H1 (cell line): ENCODE results near the gene CFAP206. TPM values are rescaled to one million over a fixed set of nuclear protein-coding genes. Genes with fewer than 3 reads are reported as not detected.

ENCODE experiments used
- CTCF ChIA-PET: fragments of 300-600 bp; sonication (Branson Sonifier 250); formaldehyde crosslinking; loops from one replicate; lab custom pipeline; 2021; ENCODE audit not compliant: partially characterized antibody; lab: Charles Lee
- POLR2A ChIA-PET: fragments of 300-600 bp; sonication (Branson Sonifier 250); formaldehyde crosslinking; loops from one replicate; lab custom pipeline; 2021; ENCODE audit warnings: inconsistent platforms; ENCODE audit not compliant: partially characterized antibody; lab: Charles Lee
- DNase-seq, 2 experiments: peaks; one replicate each; pipeline versions ENCODE4 v3.0.0 to v3.0.0-alpha.2; 2010 to 2022; ENCODE audit warnings: low spot score in 2 of 2, low read depth in 1 of 2, mixed read lengths in 1 of 2
- FAIRE-seq: peaks from 2 replicates; lab custom pipeline; 2011; peaks lifted over from hg19 to GRCh38; lab: Jason Lieb, UNC
- H2AFZ ChIP-seq: 2 replicates; pipeline ENCODE4 v1.8.1; 2012; ENCODE audit warnings: low read length, inconsistent platforms
- H2AK5ac ChIP-seq: 2 replicates; pipeline ENCODE4 v1.6.1; 2013; ENCODE audit warnings: low read depth, low read length
- H2BK120ac ChIP-seq: replicated peaks from 2 replicates; pipeline ENCODE3; 2013; ENCODE audit warnings: low read depth, low read length, inconsistent platforms
- H2BK12ac ChIP-seq: 2 replicates; pipeline ENCODE4 v1.6.1; 2013; ENCODE audit warnings: low read depth, low read length
- H2BK15ac ChIP-seq: 2 replicates; pipeline ENCODE4 v1.6.1; 2013; ENCODE audit warnings: low read length
- H2BK20ac ChIP-seq: 2 replicates; pipeline ENCODE4 v1.6.1; 2013; ENCODE audit warnings: low read length
- H2BK5ac ChIP-seq: 2 replicates; pipeline ENCODE4 v1.6.1; 2013; ENCODE audit warnings: low read depth, low read length
- H3K14ac ChIP-seq: 2 replicates; pipeline ENCODE4 v1.6.1; 2013; ENCODE audit warnings: inconsistent platforms; ENCODE audit not compliant: insufficient read length
- H3K18ac ChIP-seq: 2 replicates; pipeline ENCODE4 v1.6.1; 2013; ENCODE audit warnings: low read length; ENCODE audit errors: extremely low read depth
- H3K23ac ChIP-seq: 2 replicates; pipeline ENCODE4 v1.6.1; 2013; ENCODE audit warnings: inconsistent platforms; ENCODE audit not compliant: insufficient read length
- H3K23me2 ChIP-seq: 2 replicates; pipeline ENCODE4 v1.6.1; 2013; ENCODE audit warnings: low read depth, low read length
- H3K27ac ChIP-seq: 2 replicates; pipeline ENCODE4 v1.6.1; 2011; ENCODE audit warnings: low read depth, low read length, inconsistent platforms
- H3K27me3 ChIP-seq, 4 experiments: replicated peaks in 1 of 4; 1 replicate in 1 of 4; 2 replicates in 3 of 4; pipeline versions ENCODE4 v1.6.1 to v1.8.1; 2011 to 2013; ENCODE audit warnings: low read length in 3 of 4, mild to moderate bottlenecking in 3 of 4, inconsistent platforms in 2 of 4, mixed read lengths in 2 of 4, moderate library complexity in 1 of 4; ENCODE audit not compliant: control insufficient read depth in 3 of 4, insufficient read depth in 3 of 4; ENCODE audit errors: extremely low read depth in 1 of 4
- H3K36me3 ChIP-seq, 4 experiments: 2 replicates each; pipeline versions ENCODE4 v1.6.1 to v1.8.1; 2011 to 2013; ENCODE audit warnings: mild to moderate bottlenecking in 4 of 4, low read length in 3 of 4, moderate library complexity in 2 of 4, control low read depth in 1 of 4, inconsistent platforms in 1 of 4; ENCODE audit not compliant: insufficient read depth in 4 of 4, control insufficient read depth in 2 of 4
- H3K4ac ChIP-seq: replicated peaks from 2 replicates; pipeline ENCODE3; 2013; ENCODE audit warnings: low read length, low read depth, mixed read lengths, inconsistent platforms; ENCODE audit not compliant: insufficient read length
- H3K4me1 ChIP-seq, 4 experiments: replicated peaks in 1 of 4; 1 replicate in 1 of 4; 2 replicates in 3 of 4; pipeline versions ENCODE4 v1.6.1 to v1.8.1; 2011 to 2013; ENCODE audit warnings: low read length in 3 of 4, inconsistent platforms in 2 of 4, mixed read lengths in 1 of 4; ENCODE audit not compliant: insufficient read depth in 4 of 4, control insufficient read depth in 3 of 4
- H3K4me2 ChIP-seq, 2 experiments: 2 replicates each; pipeline versions ENCODE4 v1.6.1 to v1.8.1; 2011 to 2013; ENCODE audit warnings: low read depth in 2 of 2, low read length in 2 of 2, control low read depth in 1 of 2, inconsistent platforms in 1 of 2, mild to moderate bottlenecking in 1 of 2; ENCODE audit not compliant: insufficient read depth in 1 of 2
- H3K4me3 ChIP-seq, 4 experiments: fragments of 200-600, 300-600 bp in 1 of 4; sonication (generic), shearing (Covaris generic), sonication (Bioruptor Twin) in 1 of 4; 2 replicates each; pipeline versions ENCODE4 v1.5.1 to v1.8.1; 2011 to 2016; ENCODE audit warnings: low read length in 4 of 4, low read depth in 3 of 4, control low read depth in 2 of 4, inconsistent platforms in 2 of 4, mild to moderate bottlenecking in 2 of 4, mixed read lengths in 1 of 4, moderate library complexity in 1 of 4; ENCODE audit not compliant: insufficient read depth in 2 of 4; ENCODE audit errors: extremely low read depth in 1 of 4
- H3K56ac ChIP-seq: replicated peaks from 2 replicates; pipeline ENCODE3; 2013; ENCODE audit warnings: low read depth, mild to moderate bottlenecking, mixed read lengths, low read length, inconsistent platforms; ENCODE audit not compliant: insufficient read length
- H3K79me1 ChIP-seq: 2 replicates; pipeline ENCODE4 v1.6.1; 2013; ENCODE audit warnings: low read depth, low read length, control low read depth
- H3K79me2 ChIP-seq, 2 experiments: 2 replicates each; pipeline versions ENCODE4 v1.6.1 to v1.8.1; 2012 to 2013; ENCODE audit warnings: low read length in 2 of 2, mild to moderate bottlenecking in 2 of 2, inconsistent platforms in 1 of 2; ENCODE audit not compliant: insufficient read depth in 2 of 2, control insufficient read depth in 1 of 2
- H3K9ac ChIP-seq, 4 experiments: replicated peaks in 1 of 4; 1 replicate in 1 of 4; 2 replicates in 3 of 4; pipeline versions ENCODE4 v1.6.1 to v1.8.1; 2011 to 2013; ENCODE audit warnings: low read depth in 3 of 4, low read length in 3 of 4, control low read depth in 2 of 4, mild to moderate bottlenecking in 2 of 4, moderate library complexity in 2 of 4, inconsistent platforms in 1 of 4; ENCODE audit errors: extremely low read depth in 1 of 4
- H3K9me3 ChIP-seq, 2 experiments: 2 replicates each; pipeline versions ENCODE4 v1.6.1 to v1.8.1; 2012 to 2013; ENCODE audit warnings: mild to moderate bottlenecking in 2 of 2, moderate library complexity in 2 of 2, control low read depth in 1 of 2, inconsistent platforms in 1 of 2, low read depth in 1 of 2, low read length in 1 of 2, mixed read lengths in 1 of 2; ENCODE audit not compliant: insufficient read depth in 2 of 2
- H4K20me1 ChIP-seq, 2 experiments: replicated peaks in 1 of 2; 2 replicates each; pipeline versions ENCODE3 to v1.8.1; 2011 to 2013; ENCODE audit warnings: inconsistent platforms in 2 of 2, low read length in 2 of 2, mild to moderate bottlenecking in 1 of 2; ENCODE audit not compliant: insufficient read depth in 2 of 2, control insufficient read depth in 1 of 2
- H4K5ac ChIP-seq: 2 replicates; pipeline ENCODE4 v1.6.1; 2013; ENCODE audit warnings: low read length, low read depth, mixed read lengths, inconsistent platforms; ENCODE audit not compliant: insufficient read length
- H4K8ac ChIP-seq: 2 replicates; pipeline ENCODE4 v1.8.0; 2013; ENCODE audit warnings: mild to moderate bottlenecking, moderate library complexity, low read length, inconsistent platforms; ENCODE audit not compliant: insufficient read depth; ENCODE audit errors: extremely low read depth
- H4K91ac ChIP-seq: replicated peaks from 2 replicates; pipeline ENCODE3; 2013; ENCODE audit warnings: low read length, mixed read lengths, inconsistent platforms; ENCODE audit not compliant: insufficient read length
- ATF2 ChIP-seq: IDR thresholded peaks from 2 replicates; pipeline ENCODE4 v1.6.1; 2012; ENCODE audit warnings: low read length, inconsistent platforms
- CREB1 ChIP-seq: IDR thresholded peaks from 2 replicates; pipeline ENCODE4 v1.6.1; 2012; ENCODE audit warnings: inconsistent platforms
- HDAC2 ChIP-seq, 2 experiments: fragments of 300-600 bp in 1 of 2; sonication (generic) in 1 of 2; IDR thresholded peaks; 2 replicates each; pipeline ENCODE4 v1.6.1; 2011 to 2012; ENCODE audit warnings: low read depth in 2 of 2, low read length in 2 of 2, mild to moderate bottlenecking in 2 of 2, moderate library complexity in 2 of 2, borderline replicate concordance in 1 of 2, inconsistent platforms in 1 of 2
- JUN ChIP-seq: IDR thresholded peaks from 2 replicates; pipeline ENCODE4 v1.6.1; 2011; ENCODE audit warnings: low read depth, mild to moderate bottlenecking, improper control_type of control experiment, low read length
- JUND ChIP-seq: IDR thresholded peaks from 2 replicates; pipeline ENCODE4 v1.6.1; 2011; ENCODE audit warnings: mild to moderate bottlenecking, improper control_type of control experiment, low read length
- POLR2A ChIP-seq, 2 experiments: IDR thresholded peaks; 1 replicate in 1 of 2; 2 replicates in 1 of 2; pipeline ENCODE4 v1.6.1; 2011; ENCODE audit warnings: low read depth in 2 of 2, low read length in 2 of 2, mild to moderate bottlenecking in 2 of 2; ENCODE audit errors: control extremely low read depth in 1 of 2
- SAP30 ChIP-seq: fragments of 300-600 bp; sonication (generic); IDR thresholded peaks from 2 replicates; pipeline ENCODE4 v1.7.1; 2012; ENCODE audit warnings: low read length, moderate library complexity, mild to moderate bottlenecking, inconsistent platforms; ENCODE audit not compliant: insufficient read depth, insufficient replicate concordance
- SIN3A ChIP-seq, 2 experiments: IDR thresholded peaks in 1 of 2; conservative IDR thresholded peaks in 1 of 2; 2 replicates each; pipeline ENCODE4 v1.6.1; 2011 to 2012; ENCODE audit warnings: low read length in 2 of 2, improper control_type of control experiment in 1 of 2, low read depth in 1 of 2, mild to moderate bottlenecking in 1 of 2
- TEAD4 ChIP-seq: IDR thresholded peaks from 2 replicates; pipeline ENCODE4 v1.6.1; 2012; ENCODE audit warnings: low read depth, low read length, inconsistent platforms, mixed read lengths
- WGBS, 2 experiments: shearing (Covaris generic) in 1 of 2; methylation state at CpG; one replicate each; pipeline versions ENCODE4 v1.1.6 to v1.1.7; 2013 to 2015; ENCODE audit warnings: low lambda C conversion rate in 2 of 2, mixed read lengths in 2 of 2, inconsistent platforms in 1 of 2, low coverage in 1 of 2, missing lambda C conversion rate in 1 of 2; ENCODE audit not compliant: insufficient replicate concordance in 2 of 2, insufficient coverage in 1 of 2, insufficient read length in 1 of 2; ENCODE audit errors: extremely low coverage in 1 of 2, missing lambda C conversion rate in 1 of 2; 5-methylcytosine and 5-hydroxymethylcytosine counted together
- polyA plus RNA-seq, 7 experiments: library from polyadenylated mRNA; depleted of rRNA in 3 of 7; stranded (reverse) in 5 of 7; unstranded in 2 of 7; fragments of >200 nt in 5 of 7; fragments of 200-250 nt in 2 of 7; gene quantifications; 1 replicate in 5 of 7; 2 replicates in 1 of 7; 4 replicates in 1 of 7; pipeline versions ENCODE4 v1.2.1 to v1.2.3, GENCODE V29; 2011 to 2013; ENCODE audit warnings: missing spikeins in 2 of 7, mixed read lengths in 2 of 7
- total RNA-seq: library from RNA; stranded (reverse); fragmentation: NEBNext Ultra II Directional; extraction: Animal tissue kit (Norgen Biotek cat#: 25700); gene quantifications from 2 replicates; pipeline ENCODE4 v1.2.1, GENCODE V29; 2021
- TF ChIP-seq, protein P1 (sequence below): IDR thresholded peaks from 2 replicates; pipeline ENCODE4 v1.6.1; 2012; ENCODE audit warnings: inconsistent platforms

Gene CFAP206
- total and polyA plus RNA-seq, 2 of the 8 experiments (the other 6 are each of a cell fraction or from before 2014, with no cell fraction given): not detected

GRCh38 chr6:87436435-87436834 lies 28.7 kb downstream of the CFAP206 start:
- Histone ChIP-seq H2AFZ (no peak overlapping the region), H3K9ac (no peak overlapping the region), H2BK5ac (no peak overlapping the region), H3K4ac (no peak overlapping the region), H2BK20ac (no peak overlapping the region), H4K8ac (no peak overlapping the region), H3K4me2 (no peak overlapping the region), H2BK15ac (no peak overlapping the region), H3K14ac (no peak overlapping the region), H4K5ac (no peak overlapping the region), H3K4me1 (no peaks in the 10 kb centered on the region), H3K27me3 (no peaks in the 10 kb centered on the region), H3K79me1 (no peaks in the 10 kb centered on the region), H4K20me1 (no peaks in the 10 kb centered on the region), H3K23me2 (no peaks in the 10 kb centered on the region), H3K79me2 (no peaks in the 10 kb centered on the region), H3K4me3 (no peak overlapping the region), H3K23ac (no peak overlapping the region), H3K56ac (no peak overlapping the region), H2AK5ac (no peak overlapping the region), H2BK12ac (no peak overlapping the region), H3K27ac (no peak overlapping the region), H2BK120ac (no peak overlapping the region), H3K9me3 (no peaks in the 10 kb centered on the region), H3K36me3 (no peaks in the 10 kb centered on the region), H4K91ac (no peak overlapping the region), H3K18ac (no peak overlapping the region)
- ChIA-PET CTCF (interaction anchor here (0.6 to 1.8 kb wide), 4 partner anchors 28 to 356 kb away, joined by 3 to 6 read pairs (median 4); no protein-coding TSS in a partner anchor), POLR2A (interaction anchor here (1.8 kb wide), 1 partner anchor 8 kb away, joined by 5 read pairs; no protein-coding TSS in a partner anchor)
- peak; percentile 38 to 69 for DNase-seq
- WGBS, 2 experiments: 53% methylated on average over 4 of the region's 4 CpGs; no CpG with 5 or more reads in 1 of the 2 experiments
- peak; percentile 90 for FAIRE-seq
- TF ChIP-seq HDAC2 (IDR thresholded peaks at IDR 0.05; ENCODE audit: borderline replicate concordance in 1 of 2, low read depth in 2 of 2, low read length in 2 of 2): no peak
- TF ChIP-seq ATF2: peak; percentile 93
- TF ChIP-seq TEAD4: 0 out of 2 replicates have a peak, but pooled peaks have one; percentile 44
- TF ChIP-seq JUND: peak; percentile 65
- 0 out of 2 replicates have a peak, but pooled peaks have one; percentile 28 for TF ChIP-seq JUN
- TF ChIP-seq, protein P1, sequence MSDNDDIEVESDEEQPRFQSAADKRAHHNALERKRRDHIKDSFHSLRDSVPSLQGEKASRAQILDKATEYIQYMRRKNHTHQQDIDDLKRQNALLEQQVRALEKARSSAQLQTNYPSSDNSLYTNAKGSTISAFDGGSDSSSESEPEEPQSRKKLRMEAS: 0 out of 2 replicates have a peak, but pooled peaks have one; percentile 51
- no peak for TF ChIP-seq POLR2A (IDR thresholded peaks at IDR 0.05; ENCODE audit: control extremely low read depth in 1 of 2, low read depth in 2 of 2, low read length in 2 of 2)
- TF ChIP-seq CREB1: peak; percentile 97
- no peak for TF ChIP-seq SAP30
- TF ChIP-seq SIN3A (conservative IDR thresholded peaks at IDR 0.05 in 1 of 2, IDR thresholded peaks at IDR 0.05 in 1 of 2; ENCODE audit: low read depth in 1 of 2, low read length in 2 of 2): peak; percentile 97 to 98
